ENCODE results near the gene GTPBP6.
"Not testable (repeated sequence)": the region's sequence is repeated elsewhere in the genome, so short reads cannot be mapped to it uniquely, and the experiment has no call there.

GTPBP6 gene

GRCh38 chrX:267771-268261 lies 50.8 kb downstream of the GTPBP6 start:
- DNase-seq = no peak

GRCh38 chrX:265502-265901 lies 53.1 kb downstream of the GTPBP6 start:
- DNase-seq = no peak

GRCh38 chrX:264634-265455 lies 53.8 kb downstream of the GTPBP6 start:
- DNase-seq = no peak

GRCh38 chrX:264006-264405 lies 54.6 kb downstream of the GTPBP6 start:
- DNase-seq = not testable (repeated sequence)

- DNase-seq = no peak
Measured at GRCh38 chrX:262381-262909, 56.2 kb downstream of the GTPBP6 start.

GRCh38 chrX:261919-262352 lies 56.7 kb downstream of the GTPBP6 start:
- no peak for DNase-seq

- no peak for DNase-seq
Measured at GRCh38 chrX:261167-261918, 57.3 kb downstream of the GTPBP6 start.

- no peak for DNase-seq
Measured at GRCh38 chrX:259692-260355, 58.8 kb downstream of the GTPBP6 start.

GRCh38 chrX:258291-259040 lies 60.1 kb downstream of the GTPBP6 start:
- no peak for DNase-seq

GRCh38 chrX:257681-258289 lies 60.8 kb downstream of the GTPBP6 start:
- no peak for DNase-seq

GRCh38 chrX:257054-257453 lies 61.5 kb downstream of the GTPBP6 start:
- DNase-seq = not testable (repeated sequence)

- no peak for DNase-seq
Measured at GRCh38 chrX:255923-256331, 62.7 kb downstream of the GTPBP6 start.
